ENCODE measurements around the gene FBN2. TPM values are rescaled to one million over a fixed set of nuclear protein-coding genes. Genes with fewer than 3 reads are reported as not detected.
A peak's percentile ranks its signal among the peaks of the same experiment; 100 is the strongest.

The FBN2 gene
- total RNA-seq, 4 donors from 2014 or later, result 5.3 to 19.4 (median 7.5) TPM

GRCh38 chr5:128252756-128253155, 285.3 kb downstream of the FBN2 start:
- Histone ChIP-seq H3K4me3 (no peak overlapping the region), H3K4me1 (peaks cover 0 to 11% (median 0%) of the 10 kb centered on the region in 3 donors), H3K9me3 (no peaks in the 10 kb centered on the region), H3K27me3 (no peaks in the 10 kb centered on the region), H3K36me3 (no peaks in the 10 kb centered on the region), H3K27ac (no peak overlapping the region)
- ATAC-seq, result no peak
- TF ChIP-seq POLR2AphosphoS5 (IDR thresholded peaks at IDR 0.05) (peak; percentile 13), EP300 (IDR thresholded peaks at IDR 0.05) (no peak)
- 16 to 71% methylated on average over 1 to 2 of the region's 2 CpGs for WGBS, 2 donors (ENCODE audit: low coverage in 1 of 2)

DNA sequence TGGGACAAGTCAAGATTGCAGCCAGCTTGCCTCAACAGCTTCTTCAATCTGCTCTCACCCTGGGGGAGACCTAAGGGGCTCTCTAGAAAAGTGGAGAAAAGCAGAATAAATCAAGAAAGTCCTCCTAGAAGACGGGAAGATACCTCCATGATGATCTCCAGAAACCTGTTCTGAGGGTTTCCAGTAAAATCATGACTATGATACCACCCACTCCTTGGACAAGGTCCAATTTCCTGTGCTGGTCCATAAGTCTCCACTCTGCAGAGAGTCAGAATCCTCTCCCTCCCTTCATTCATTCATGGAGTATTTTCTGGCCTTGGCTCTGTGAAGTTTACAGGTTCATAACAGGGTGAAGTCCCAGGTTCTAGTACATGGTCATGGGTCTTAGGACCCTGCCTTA, 285.8 kb downstream of the FBN2 start:
- no peak for ATAC-seq

DNA sequence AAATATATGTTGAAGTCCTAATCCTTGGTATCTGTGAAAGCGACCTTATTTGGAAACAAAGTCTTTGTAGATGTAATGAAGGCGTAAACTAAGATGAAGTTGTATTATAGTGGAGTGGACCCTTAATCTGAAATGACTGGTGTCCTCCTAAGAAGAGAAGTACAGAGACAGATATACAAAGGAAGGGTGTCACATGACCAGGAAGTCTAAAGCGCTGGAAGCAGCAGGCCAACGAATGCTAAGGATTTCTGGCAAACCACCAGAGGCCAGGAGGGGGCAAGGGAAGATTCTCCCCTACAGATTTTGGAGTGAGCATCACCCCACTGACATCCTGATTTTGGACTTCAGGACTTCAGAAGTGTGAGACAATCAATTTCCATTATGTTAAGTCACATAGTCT, 292.1 kb downstream of the FBN2 start:
- Histone ChIP-seq H3K4me3 (no peak overlapping the region), H3K9me3 (no peaks in the 10 kb centered on the region), H3K27me3 (no peaks in the 10 kb centered on the region), H3K27ac (no peak overlapping the region), H3K4me1 (no peaks in the 10 kb centered on the region), H3K36me3 (no peaks in the 10 kb centered on the region)
- 76 to 85% methylated on average over 4 of the region's 4 CpGs for WGBS, 2 donors (ENCODE audit: low coverage in 1 of 2)
- TF ChIP-seq POLR2A (IDR thresholded peaks at IDR 0.05) (no peak), POLR2AphosphoS5 (IDR thresholded peaks at IDR 0.05) (no peak), EP300 (IDR thresholded peaks at IDR 0.05) (no peak)
- TF ChIP-seq, protein P1, sequence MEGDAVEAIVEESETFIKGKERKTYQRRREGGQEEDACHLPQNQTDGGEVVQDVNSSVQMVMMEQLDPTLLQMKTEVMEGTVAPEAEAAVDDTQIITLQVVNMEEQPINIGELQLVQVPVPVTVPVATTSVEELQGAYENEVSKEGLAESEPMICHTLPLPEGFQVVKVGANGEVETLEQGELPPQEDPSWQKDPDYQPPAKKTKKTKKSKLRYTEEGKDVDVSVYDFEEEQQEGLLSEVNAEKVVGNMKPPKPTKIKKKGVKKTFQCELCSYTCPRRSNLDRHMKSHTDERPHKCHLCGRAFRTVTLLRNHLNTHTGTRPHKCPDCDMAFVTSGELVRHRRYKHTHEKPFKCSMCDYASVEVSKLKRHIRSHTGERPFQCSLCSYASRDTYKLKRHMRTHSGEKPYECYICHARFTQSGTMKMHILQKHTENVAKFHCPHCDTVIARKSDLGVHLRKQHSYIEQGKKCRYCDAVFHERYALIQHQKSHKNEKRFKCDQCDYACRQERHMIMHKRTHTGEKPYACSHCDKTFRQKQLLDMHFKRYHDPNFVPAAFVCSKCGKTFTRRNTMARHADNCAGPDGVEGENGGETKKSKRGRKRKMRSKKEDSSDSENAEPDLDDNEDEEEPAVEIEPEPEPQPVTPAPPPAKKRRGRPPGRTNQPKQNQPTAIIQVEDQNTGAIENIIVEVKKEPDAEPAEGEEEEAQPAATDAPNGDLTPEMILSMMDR (IDR thresholded peaks at IDR 0.05), result no peak
- ATAC-seq, result no peak

More for the DNA sequence above, 285.8 kb downstream of the FBN2 start:
- Histone ChIP-seq H3K27me3 (no peaks in the 10 kb centered on the region), H3K36me3 (no peaks in the 10 kb centered on the region), H3K27ac (no peak overlapping the region), H3K9me3 (no peaks in the 10 kb centered on the region), H3K4me3 (no peak overlapping the region), H3K4me1 (peaks cover 0 to 8% (median 0%) of the 10 kb centered on the region in 3 donors)
- TF ChIP-seq, protein P1 (IDR thresholded peaks at IDR 0.05), result no peak
- TF ChIP-seq EP300 (IDR thresholded peaks at IDR 0.05) (no peak), POLR2A (IDR thresholded peaks at IDR 0.05) (no peak), POLR2AphosphoS5 (IDR thresholded peaks at IDR 0.05) (no peak)
- 60 to 75% methylated on average over 1 of the region's 1 CpG for WGBS, 2 donors (ENCODE audit: low coverage in 1 of 2)

GRCh38 chr5:128243958-128244582, 294.0 kb downstream of the FBN2 start:
- Histone ChIP-seq H3K4me3 (no peak overlapping the region), H3K36me3 (no peaks in the 10 kb centered on the region), H3K27me3 (no peaks in the 10 kb centered on the region), H3K4me1 (no peaks in the 10 kb centered on the region), H3K27ac (no peak overlapping the region), H3K9me3 (no peaks in the 10 kb centered on the region)
- WGBS, 2 donors (ENCODE audit: low coverage in 1 of 2), result 83 to 97% methylated on average over 3 of the region's 3 CpGs
- no peak for ATAC-seq
- TF ChIP-seq EP300 (IDR thresholded peaks at IDR 0.05), result no peak
- TF ChIP-seq POLR2A (IDR thresholded peaks at IDR 0.05), result no peak
- TF ChIP-seq POLR2AphosphoS5 (IDR thresholded peaks at IDR 0.05), result no peak
- TF ChIP-seq, protein P1 (IDR thresholded peaks at IDR 0.05), result no peak

GRCh38 chr5:128241051-128241695, 296.9 kb downstream of the FBN2 start:
- ATAC-seq, result no peak
- H3K4me1 ChIP-seq, result peaks cover 0 to 13% (median 0%) of the 10 kb centered on the region in 3 donors
- H3K27me3 ChIP-seq, result no peaks in the 10 kb centered on the region
- H3K9me3 ChIP-seq, result no peaks in the 10 kb centered on the region
- 73 to 83% methylated on average over 2 of the region's 2 CpGs for WGBS, 2 donors (ENCODE audit: low coverage in 1 of 2)
- H3K27ac ChIP-seq, result no peak overlapping the region
- H3K36me3 ChIP-seq, result no peaks in the 10 kb centered on the region
- TF ChIP-seq, protein P1 (IDR thresholded peaks at IDR 0.05), result no peak
- TF ChIP-seq POLR2AphosphoS5 (IDR thresholded peaks at IDR 0.05), result no peak
- no peak for TF ChIP-seq POLR2A (IDR thresholded peaks at IDR 0.05)
- TF ChIP-seq EP300 (IDR thresholded peaks at IDR 0.05), result no peak
- H3K4me3 ChIP-seq, result no peak overlapping the region
